Effector memory CD4-positive, alpha-beta T cell (primary cell): ENCODE measurements around the gene BARHL1.

Experiments
- DNase-seq, 3 donors: peaks; one replicate each; pipeline ENCODE4 v3.0.0-alpha.2; 2020
- H3K27ac ChIP-seq: 2 replicates; pipeline ENCODE4 v1.7.0; 2013; ENCODE audit warnings: mild to moderate bottlenecking, low read length, moderate library complexity; ENCODE audit not compliant: insufficient read depth, poor library complexity, severe bottlenecking
- H3K27me3 ChIP-seq: replicated peaks from 2 replicates; pipeline ENCODE4 v1.7.0; 2013; ENCODE audit warnings: mild to moderate bottlenecking, low read length; ENCODE audit not compliant: insufficient read depth, control insufficient read depth, poor library complexity, severe bottlenecking
- H3K36me3 ChIP-seq: 2 replicates; pipeline ENCODE4 v1.7.0; 2013; ENCODE audit warnings: mild to moderate bottlenecking, low read length, moderate library complexity; ENCODE audit not compliant: control insufficient read depth, insufficient read depth
- H3K4me1 ChIP-seq: 2 replicates; pipeline ENCODE4 v1.7.0; 2013; ENCODE audit warnings: low read length, mild to moderate bottlenecking; ENCODE audit not compliant: control insufficient read depth, insufficient read depth, poor library complexity, severe bottlenecking
- H3K4me3 ChIP-seq: 2 replicates; pipeline ENCODE4 v1.7.0; 2013; ENCODE audit warnings: low read length, low read depth, mild to moderate bottlenecking; ENCODE audit not compliant: insufficient read depth, poor library complexity, severe bottlenecking
- H3K9me3 ChIP-seq: 2 replicates; pipeline ENCODE4 v1.7.0; 2013; ENCODE audit warnings: mild to moderate bottlenecking, low read length, moderate library complexity; ENCODE audit not compliant: control insufficient read depth

BARHL1 gene

DNA sequence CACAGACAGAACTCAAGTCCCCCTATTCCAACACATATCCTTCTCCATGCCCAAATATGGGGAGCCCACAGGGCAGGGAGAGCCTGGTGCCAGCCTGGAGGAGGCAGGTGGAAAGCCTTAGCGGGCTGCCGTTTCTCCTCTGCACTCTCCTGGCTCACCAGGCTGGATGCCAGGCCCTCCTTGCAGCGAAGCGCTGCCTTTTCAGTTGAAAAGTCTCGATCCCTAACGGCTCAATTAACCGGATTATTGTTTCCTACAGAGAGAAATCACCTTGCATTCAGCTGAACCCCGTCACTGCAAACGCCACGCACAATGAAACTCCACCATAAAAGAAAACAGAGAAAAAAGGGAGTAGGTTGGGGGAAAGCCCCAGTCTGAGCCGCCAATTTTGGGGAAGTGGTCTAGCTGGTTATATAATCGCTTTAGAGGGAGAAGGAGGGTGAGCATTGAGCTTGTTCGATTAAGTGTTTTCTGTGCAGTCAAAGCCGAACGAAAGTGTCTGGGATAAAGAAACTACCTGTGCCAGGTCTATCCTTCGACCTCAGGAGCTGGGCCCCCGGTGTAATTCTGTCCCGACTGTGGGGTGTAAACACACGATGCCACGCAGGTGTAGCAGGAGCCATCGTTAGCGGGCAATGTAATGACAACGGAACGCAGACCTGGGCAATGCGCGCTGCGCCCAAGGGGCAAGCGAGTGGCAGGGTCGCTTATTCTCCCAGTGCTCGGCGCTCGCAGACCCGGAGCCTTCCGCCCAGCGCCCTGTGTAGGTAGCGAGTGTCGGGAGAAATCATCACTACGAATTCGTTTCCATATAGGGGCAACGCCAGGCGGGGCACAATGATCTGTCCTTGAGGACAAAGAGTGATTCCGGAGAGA is 3.8 kb downstream of the BARHL1 start:
- H3K36me3 ChIP-seq = no peaks in the 10 kb centered on the region
- no peak for DNase-seq
- no peaks in the 10 kb centered on the region for H3K9me3 ChIP-seq
- no peak overlapping the region for H3K4me3 ChIP-seq
- H3K27me3 ChIP-seq = peaks cover 73% of the 10 kb centered on the region
- no peaks in the 10 kb centered on the region for H3K4me1 ChIP-seq
- H3K27ac ChIP-seq = no peak overlapping the region

- H3K4me3 ChIP-seq = no peak overlapping the region
- DNase-seq = no peak
- H3K36me3 ChIP-seq = no peaks in the 10 kb centered on the region
- no peaks in the 10 kb centered on the region for H3K9me3 ChIP-seq
- no peaks in the 10 kb centered on the region for H3K4me1 ChIP-seq
- H3K27ac ChIP-seq = no peak overlapping the region
- H3K27me3 ChIP-seq = peaks cover 67% of the 10 kb centered on the region
These were observed 4.6 kb downstream of the BARHL1 start for GRCh38 chr9:132586830-132587591.

DNA sequence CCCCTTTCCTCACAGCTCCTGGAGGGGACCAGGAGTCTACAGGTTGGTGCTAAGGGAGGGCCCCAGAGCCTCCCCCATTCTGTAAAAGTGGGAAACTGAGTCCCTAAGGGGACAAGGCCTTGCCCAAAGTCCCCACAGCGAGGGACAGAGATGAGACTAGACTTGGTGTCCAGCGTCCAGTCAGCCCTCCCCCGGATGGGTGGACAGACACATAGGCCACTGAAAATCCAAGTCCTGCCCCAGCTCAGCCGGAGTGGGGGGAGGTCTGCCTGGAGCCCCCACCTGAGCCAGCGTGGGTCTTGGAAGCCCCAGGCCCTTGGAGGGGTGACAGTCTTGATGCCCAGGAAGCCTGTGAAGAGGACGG is 5.2 kb downstream of the BARHL1 start:
- Histone ChIP-seq H3K9me3 (no peaks in the 10 kb centered on the region), H3K36me3 (no peaks in the 10 kb centered on the region), H3K27me3 (peaks cover 67% of the 10 kb centered on the region), H3K27ac (no peak overlapping the region), H3K4me3 (no peak overlapping the region), H3K4me1 (no peaks in the 10 kb centered on the region)
- DNase-seq = no peak

DNA sequence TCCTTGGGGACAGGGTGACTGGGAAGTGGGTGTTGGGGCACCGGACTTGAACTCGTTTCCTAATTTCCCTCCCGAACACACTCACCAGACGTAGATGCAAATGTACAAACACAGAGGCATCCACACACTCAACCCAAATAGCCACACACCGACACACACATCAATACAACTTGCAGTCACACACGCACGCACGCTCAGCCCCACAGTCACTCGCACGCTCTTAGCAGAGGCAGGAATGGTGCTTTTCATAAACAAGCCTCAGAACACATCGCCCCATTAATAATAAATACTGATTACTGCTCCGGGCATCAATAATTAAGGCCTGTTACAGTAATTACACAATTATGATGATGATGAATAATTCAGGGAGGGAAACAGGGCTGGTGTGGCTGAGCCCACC is 5.7 kb downstream of the BARHL1 start:
- Histone ChIP-seq H3K36me3 (no peaks in the 10 kb centered on the region), H3K27me3 (peaks cover 63% of the 10 kb centered on the region), H3K9me3 (no peaks in the 10 kb centered on the region), H3K4me1 (no peaks in the 10 kb centered on the region), H3K4me3 (no peak overlapping the region), H3K27ac (no peak overlapping the region)
- DNase-seq = no peak

GRCh38 chr9:132588501-132589147 is 6.2 kb downstream of the BARHL1 start:
- no peak for DNase-seq
- Histone ChIP-seq H3K36me3 (no peaks in the 10 kb centered on the region), H3K27ac (no peak overlapping the region), H3K4me1 (no peaks in the 10 kb centered on the region), H3K4me3 (no peak overlapping the region), H3K9me3 (no peaks in the 10 kb centered on the region), H3K27me3 (peaks cover 58% of the 10 kb centered on the region)

GRCh38 chr9:132589148-132590036 is 7.0 kb downstream of the BARHL1 start:
- H3K4me3 ChIP-seq = no peak overlapping the region
- H3K27me3 ChIP-seq = peaks cover 51% of the 10 kb centered on the region
- H3K4me1 ChIP-seq = no peaks in the 10 kb centered on the region
- H3K9me3 ChIP-seq = no peaks in the 10 kb centered on the region
- no peak for DNase-seq
- H3K27ac ChIP-seq = no peak overlapping the region
- peaks cover 3% of the 10 kb centered on the region for H3K36me3 ChIP-seq

DNA sequence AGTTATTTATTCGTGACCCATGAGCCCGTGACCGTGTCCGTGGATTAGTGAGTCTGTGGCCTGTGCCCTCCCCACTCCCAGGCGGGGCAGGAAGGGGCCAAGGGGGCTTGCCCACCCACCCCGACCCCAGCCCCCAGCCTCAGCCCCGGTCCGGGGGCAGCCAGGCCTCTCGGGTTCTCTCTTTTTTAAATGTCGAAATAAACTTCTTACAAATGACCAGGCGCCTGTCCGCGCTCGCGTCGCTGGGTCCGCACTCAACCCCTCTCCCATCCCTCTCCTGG is 7.6 kb downstream of the BARHL1 start:
- Histone ChIP-seq H3K9me3 (no peaks in the 10 kb centered on the region), H3K4me3 (no peak overlapping the region), H3K36me3 (peaks cover 9% of the 10 kb centered on the region), H3K4me1 (no peaks in the 10 kb centered on the region), H3K27ac (no peak overlapping the region), H3K27me3 (peaks cover 46% of the 10 kb centered on the region)
- no peak for DNase-seq

DNA sequence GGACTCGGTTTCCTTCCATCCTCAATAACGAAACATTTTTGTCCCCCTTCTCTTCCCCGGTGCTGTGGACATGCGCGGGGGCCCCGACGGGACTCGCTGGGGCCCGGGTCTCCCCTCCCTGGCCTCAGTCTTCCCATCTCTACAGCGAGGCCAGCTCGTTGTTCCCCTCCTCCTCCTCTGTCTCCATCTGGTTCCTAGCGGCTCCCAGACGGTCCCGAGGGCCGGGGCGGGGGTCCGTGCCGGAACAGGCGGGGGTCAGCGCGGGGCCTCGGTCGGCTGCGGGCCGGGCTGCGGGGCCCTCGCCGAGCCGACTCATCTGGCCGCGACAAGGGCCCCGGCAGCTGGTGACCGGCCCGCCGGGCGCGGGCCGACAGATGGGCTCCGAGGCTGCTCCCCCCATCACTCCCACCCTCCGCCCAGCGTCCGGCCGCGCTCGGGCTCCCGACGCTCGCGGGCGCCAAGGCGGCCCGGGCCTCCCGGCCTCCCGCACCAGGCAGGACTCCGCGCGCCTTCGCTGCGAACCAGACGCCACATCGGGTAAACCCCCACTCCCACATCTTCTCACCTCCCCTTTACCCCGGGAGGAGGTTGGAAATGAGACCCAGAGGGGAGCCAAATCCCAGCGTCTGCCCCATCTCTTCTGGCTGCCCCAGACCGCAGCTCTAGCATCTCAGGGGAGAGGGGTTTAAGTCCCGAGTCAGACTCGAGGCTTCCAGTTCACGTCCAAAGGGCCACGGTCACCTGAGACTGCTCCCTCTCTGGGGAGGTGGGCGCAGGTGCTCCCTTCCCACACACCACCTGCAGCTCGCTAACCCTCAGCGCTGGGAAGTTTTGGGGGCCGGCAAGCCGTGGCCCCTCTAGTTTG is 8.1 kb downstream of the BARHL1 start:
- no peaks in the 10 kb centered on the region for H3K4me1 ChIP-seq
- H3K9me3 ChIP-seq = no peaks in the 10 kb centered on the region
- H3K4me3 ChIP-seq = no peak overlapping the region

DNA sequence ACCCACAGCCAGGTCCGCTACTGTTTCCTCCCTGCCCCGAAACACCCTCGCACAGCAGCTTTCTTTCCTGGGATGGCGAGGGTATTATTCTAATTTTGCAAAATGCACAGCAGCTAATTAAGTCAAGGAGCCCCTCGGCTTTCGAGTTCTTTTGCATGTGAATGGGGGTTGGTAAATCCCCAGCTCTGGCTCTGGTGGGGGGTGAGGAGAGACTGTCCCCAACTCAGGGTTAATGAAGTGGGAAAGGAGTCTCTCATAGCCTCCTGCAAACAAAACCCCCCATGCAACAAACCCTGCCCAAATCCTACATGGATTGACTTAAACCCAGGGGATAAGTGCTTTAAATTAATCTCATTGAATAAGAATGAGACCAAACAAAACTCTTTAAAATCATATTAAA is 8.8 kb downstream of the BARHL1 start:
- no peak overlapping the region for H3K4me3 ChIP-seq
- no peak overlapping the region for H3K27ac ChIP-seq
- H3K9me3 ChIP-seq = no peaks in the 10 kb centered on the region
- peaks cover 33% of the 10 kb centered on the region for H3K27me3 ChIP-seq
- DNase-seq = no peak
- H3K4me1 ChIP-seq = no peaks in the 10 kb centered on the region
- H3K36me3 ChIP-seq = peaks cover 16% of the 10 kb centered on the region

More for the DNA sequence above, 8.1 kb downstream of the BARHL1 start:
- Histone ChIP-seq H3K27me3 (peaks cover 40% of the 10 kb centered on the region), H3K36me3 (peaks cover 15% of the 10 kb centered on the region), H3K27ac (no peak overlapping the region)
- DNase-seq = no peak
